ENCODE measurements around the gene SPATA3. TPM values are rescaled to one million over a fixed set of nuclear protein-coding genes. Genes with fewer than 3 reads are reported as not detected.

Gene SPATA3
- total RNA-seq, 1 donor from 2014 or later, result not detected

- Histone ChIP-seq H3K27me3 (no peaks in the 10 kb centered on the region), H3K27ac (no peak overlapping the region), H3K4me1 (peaks cover 0 to 3% of the 10 kb centered on the region in 2 donors), H3K4me3 (no peak overlapping the region), H3K9me3 (no peaks in the 10 kb centered on the region), H3K36me3 (no peaks in the 10 kb centered on the region)
- intact Hi-C loops (cut with DNase I), result no loop called here
- DNase-seq (ENCODE audit: low spot score in 2 of 2), result no peak
- no peak for TF ChIP-seq CTCF (IDR thresholded peaks at IDR 0.05)
Measured at GRCh38 chr2:230990899-230991150, 5.1 kb upstream of the SPATA3 start.

GRCh38 chr2:230991598-230991997, 4.3 kb upstream of the SPATA3 start:
- DNase-seq (ENCODE audit: low spot score in 2 of 2), result no peak
- Histone ChIP-seq H3K9me3 (no peaks in the 10 kb centered on the region), H3K36me3 (no peaks in the 10 kb centered on the region), H3K27me3 (no peaks in the 10 kb centered on the region), H3K27ac (no peak overlapping the region), H3K4me1 (peaks cover 0 to 3% of the 10 kb centered on the region in 2 donors), H3K4me3 (no peak overlapping the region)
- intact Hi-C loops (cut with DNase I), result no loop called here
- TF ChIP-seq CTCF (IDR thresholded peaks at IDR 0.05), result no peak

GRCh38 chr2:230996661-230997060, 740 bp downstream of the SPATA3 start:
- DNase-seq (ENCODE audit: low spot score in 2 of 2), result no peak
- Histone ChIP-seq H3K4me1 (no peaks in the 10 kb centered on the region), H3K36me3 (no peaks in the 10 kb centered on the region), H3K4me3 (no peak overlapping the region), H3K27ac (no peak overlapping the region), H3K27me3 (no peaks in the 10 kb centered on the region), H3K9me3 (no peaks in the 10 kb centered on the region)
- no peak for TF ChIP-seq CTCF (IDR thresholded peaks at IDR 0.05)
- intact Hi-C loops (cut with DNase I), result no loop called here

- no peak for DNase-seq (ENCODE audit: low spot score in 2 of 2)
- Histone ChIP-seq H3K9me3 (no peaks in the 10 kb centered on the region), H3K36me3 (no peaks in the 10 kb centered on the region), H3K27me3 (no peaks in the 10 kb centered on the region), H3K4me1 (no peaks in the 10 kb centered on the region), H3K4me3 (no peak overlapping the region), H3K27ac (no peak overlapping the region)
- no peak for TF ChIP-seq CTCF (IDR thresholded peaks at IDR 0.05)
- intact Hi-C loops (cut with DNase I), result no loop called here
Measured at GRCh38 chr2:230998882-230999281, 3.0 kb downstream of the SPATA3 start.

GRCh38 chr2:230999477-230999876, 3.6 kb downstream of the SPATA3 start:
- no peaks in the 10 kb centered on the region for H3K36me3 ChIP-seq
- intact Hi-C loops (cut with DNase I), result no loop called here
- TF ChIP-seq CTCF (IDR thresholded peaks at IDR 0.05), result no peak
- no peaks in the 10 kb centered on the region for H3K9me3 ChIP-seq
- no peaks in the 10 kb centered on the region for H3K27me3 ChIP-seq
- H3K4me1 ChIP-seq, result no peaks in the 10 kb centered on the region
- H3K4me3 ChIP-seq, result no peak overlapping the region
- no peak for DNase-seq (ENCODE audit: low spot score in 2 of 2)
- no peak overlapping the region for H3K27ac ChIP-seq

GRCh38 chr2:231000211-231000904, 4.4 kb downstream of the SPATA3 start:
- intact Hi-C loops (cut with DNase I), result no loop called here
- H3K27ac ChIP-seq, result no peak overlapping the region
- no peak for DNase-seq (ENCODE audit: low spot score in 2 of 2)
- H3K4me3 ChIP-seq, result no peak overlapping the region
- H3K9me3 ChIP-seq, result no peaks in the 10 kb centered on the region
- H3K27me3 ChIP-seq, result no peaks in the 10 kb centered on the region
- no peak for TF ChIP-seq CTCF (IDR thresholded peaks at IDR 0.05)
- no peaks in the 10 kb centered on the region for H3K4me1 ChIP-seq
- no peaks in the 10 kb centered on the region for H3K36me3 ChIP-seq

Measured in ascending aorta (tissue), 2 donors.